NT2/D1 (cell line): ENCODE measurements around the gene SELE.

Experiments
- SUZ12 ChIP-seq: IDR thresholded peaks from 2 replicates; pipeline ENCODE4 v1.6.1; 2011; ENCODE audit not compliant: insufficient read length, insufficient read depth; ENCODE audit errors: extremely low read depth
- YY1 ChIP-seq: IDR thresholded peaks from 2 replicates; pipeline ENCODE4 v1.6.1; 2011; ENCODE audit not compliant: insufficient read length, insufficient read depth
- ZNF274 ChIP-seq: IDR thresholded peaks from 2 replicates; pipeline ENCODE4 v1.6.1; 2011; ENCODE audit warnings: mild to moderate bottlenecking, low read depth, low read length

GRCh38 chr1:169726851-169727250, 7.0 kb downstream of the SELE start:
- no peak for TF ChIP-seq ZNF274
- TF ChIP-seq SUZ12, result no peak
- no peak for TF ChIP-seq YY1
